8988T (cell line): ENCODE data around the gene TMEM134.
"Not testable (repeated sequence)": the region's sequence is repeated elsewhere in the genome, so short reads cannot be mapped to it uniquely, and the experiment has no call there.

ENCODE experiments used
- DNase-seq: peaks from one replicate; pipeline ENCODE4 v3.0.0; 2011

The TMEM134 gene

GRCh38 chr11:67500831-67501715 is 32.0 kb upstream of the TMEM134 start:
- no peak for DNase-seq

DNA sequence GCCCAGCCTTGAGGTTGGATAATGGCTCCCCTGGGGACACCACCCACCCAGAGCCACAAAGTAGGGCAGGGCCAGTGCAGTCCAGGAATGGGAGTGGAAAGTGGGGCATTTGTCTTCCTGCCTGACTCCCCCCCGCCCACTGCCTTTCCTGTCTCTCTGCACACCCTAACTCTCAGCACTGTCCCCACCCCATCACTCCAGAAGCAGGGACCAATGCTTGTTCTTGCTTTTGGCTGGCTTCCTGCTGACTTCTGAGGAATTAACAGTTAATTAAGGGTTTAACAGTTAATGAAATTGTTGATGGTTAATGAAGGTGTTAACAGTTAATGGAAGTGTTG is 31.4 kb upstream of the TMEM134 start:
- DNase-seq: no peak

DNA sequence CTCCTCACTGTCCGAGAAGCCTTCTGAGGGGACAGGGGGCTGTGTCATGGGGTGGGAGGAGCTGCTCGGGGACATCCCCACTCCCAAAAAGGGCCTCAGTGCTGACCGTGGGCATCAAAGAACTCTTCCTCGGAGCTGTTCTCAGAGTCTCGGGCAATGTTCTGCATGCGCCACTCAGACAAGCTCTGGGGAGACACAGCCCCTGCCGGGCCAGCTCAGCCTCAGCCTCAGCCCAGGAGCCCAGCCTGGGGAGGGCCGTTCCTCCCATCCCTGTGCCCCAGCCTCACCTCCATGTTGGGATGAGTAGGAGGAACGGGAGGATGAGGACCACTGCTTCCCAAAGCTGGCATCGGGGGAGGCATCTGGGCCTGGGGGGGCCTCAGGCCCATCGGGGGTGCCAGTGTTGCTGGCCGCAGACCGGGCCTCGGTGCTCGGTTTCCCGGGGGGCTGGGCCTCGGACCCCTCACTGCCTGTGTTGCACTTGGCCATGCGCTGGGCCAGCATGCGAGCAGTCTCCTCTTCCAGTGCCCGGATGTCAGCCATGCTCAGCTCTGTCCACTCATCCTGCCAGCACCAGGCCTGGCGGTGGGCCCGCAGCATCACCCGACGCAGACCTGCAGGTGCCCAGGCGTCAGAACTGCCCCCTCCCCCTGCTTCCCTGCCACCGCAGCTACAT is 30.9 kb upstream of the TMEM134 start:
- DNase-seq: no peak

GRCh38 chr11:67498544-67498972 is 29.5 kb upstream of the TMEM134 start:
- no peak for DNase-seq

GRCh38 chr11:67497656-67498291 is 28.7 kb upstream of the TMEM134 start:
- no peak for DNase-seq

DNA sequence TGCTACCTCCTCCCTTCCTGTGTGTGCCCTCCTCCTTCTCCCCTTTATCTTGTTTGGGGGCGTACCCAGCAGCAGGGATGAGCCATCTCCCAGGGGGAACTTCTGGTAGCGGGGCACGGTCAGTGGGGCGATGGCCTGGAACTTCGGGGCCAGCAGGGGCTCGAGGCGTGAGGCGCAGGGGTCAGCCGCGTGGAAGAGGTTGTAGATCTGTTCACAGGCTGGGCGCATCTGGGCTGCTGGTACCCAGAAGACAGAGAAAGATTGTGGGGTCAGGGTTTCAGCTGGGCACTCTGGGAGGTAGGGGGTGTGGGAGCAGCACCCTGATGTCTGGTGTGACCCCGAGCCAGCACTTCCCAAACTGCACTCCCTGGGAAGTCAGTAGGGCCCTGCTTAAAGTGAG is 27.1 kb upstream of the TMEM134 start:
- DNase-seq: no peak

DNA sequence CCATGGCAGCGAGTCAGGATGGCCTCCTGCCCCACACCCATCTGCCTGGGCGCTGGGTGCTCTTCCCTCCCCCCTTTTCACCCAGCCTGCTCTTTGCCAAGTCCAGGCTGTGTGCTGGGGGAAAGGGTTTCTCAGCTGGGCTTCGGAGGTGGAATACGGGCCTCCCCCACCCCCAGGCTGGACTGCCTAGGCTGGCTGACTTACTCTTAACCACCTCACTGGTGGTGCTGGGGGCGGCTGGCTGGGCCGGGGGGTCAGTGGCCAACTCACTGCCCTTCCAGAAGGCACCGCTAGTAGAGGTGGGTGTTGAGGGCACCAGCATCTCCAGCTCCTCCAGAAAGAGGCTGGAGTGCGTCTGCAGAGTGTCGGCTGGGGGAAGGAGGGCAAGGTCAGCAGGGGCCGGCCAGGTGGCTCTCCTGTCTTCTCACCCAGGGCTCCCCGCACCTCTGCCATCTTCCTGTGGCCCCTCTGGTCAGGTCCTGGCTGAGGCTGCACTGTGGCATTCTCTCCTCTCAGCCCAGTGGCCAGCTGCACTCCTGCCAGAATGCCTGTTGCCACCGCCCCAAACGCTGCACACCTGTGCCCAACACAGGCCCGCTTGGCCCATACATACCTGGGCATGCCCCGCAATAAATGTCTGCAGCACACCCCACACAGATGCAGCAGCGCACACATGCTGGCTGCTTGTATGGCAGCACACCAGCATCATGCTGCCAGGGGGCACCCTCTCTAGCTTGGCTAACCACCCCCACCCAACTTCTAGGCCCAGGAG is 26.4 kb upstream of the TMEM134 start:
- no peak for DNase-seq

GRCh38 chr11:67494371-67495233 is 25.6 kb upstream of the TMEM134 start:
- peak; percentile 57 for DNase-seq

DNA sequence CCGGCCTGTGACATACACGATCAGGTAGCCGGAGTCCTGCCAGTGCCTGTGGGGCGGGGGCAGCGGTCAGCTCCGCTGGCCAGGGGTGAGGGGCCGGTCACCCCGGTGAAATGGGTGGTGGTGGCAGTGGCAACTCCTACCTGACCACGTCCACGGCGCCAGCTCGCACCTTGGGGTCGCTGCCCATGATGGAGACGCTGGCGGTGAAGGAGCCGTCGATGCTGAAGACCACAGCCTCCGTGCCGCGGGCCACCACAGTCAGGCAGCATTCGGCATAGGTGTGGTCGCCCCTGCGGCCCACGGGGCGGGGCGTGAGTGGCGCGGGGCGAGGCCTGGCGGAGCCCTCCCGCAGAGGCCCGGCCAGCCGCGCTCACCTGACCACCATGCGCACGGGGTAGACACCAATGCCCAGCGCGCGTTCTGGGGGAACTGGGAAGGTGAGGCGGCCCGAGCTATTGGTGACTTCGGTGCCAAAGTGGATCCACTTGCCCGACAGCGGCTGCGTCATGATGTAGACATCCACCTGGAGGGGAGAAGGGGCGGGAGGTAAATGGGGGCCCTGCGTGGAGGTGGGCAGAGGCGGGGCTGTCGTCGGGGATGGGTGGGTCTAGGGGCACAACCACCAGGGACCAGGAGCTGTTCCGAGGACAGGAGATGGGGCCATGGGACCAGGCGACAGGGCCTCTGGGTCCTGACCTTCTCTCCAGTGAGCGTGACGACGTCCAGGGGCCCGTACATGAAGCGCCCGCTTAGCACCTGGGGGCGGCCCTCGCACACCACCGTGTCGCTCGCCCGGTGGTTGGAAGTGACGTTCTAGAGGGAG is 24.7 kb upstream of the TMEM134 start:
- DNase-seq: no peak

DNA sequence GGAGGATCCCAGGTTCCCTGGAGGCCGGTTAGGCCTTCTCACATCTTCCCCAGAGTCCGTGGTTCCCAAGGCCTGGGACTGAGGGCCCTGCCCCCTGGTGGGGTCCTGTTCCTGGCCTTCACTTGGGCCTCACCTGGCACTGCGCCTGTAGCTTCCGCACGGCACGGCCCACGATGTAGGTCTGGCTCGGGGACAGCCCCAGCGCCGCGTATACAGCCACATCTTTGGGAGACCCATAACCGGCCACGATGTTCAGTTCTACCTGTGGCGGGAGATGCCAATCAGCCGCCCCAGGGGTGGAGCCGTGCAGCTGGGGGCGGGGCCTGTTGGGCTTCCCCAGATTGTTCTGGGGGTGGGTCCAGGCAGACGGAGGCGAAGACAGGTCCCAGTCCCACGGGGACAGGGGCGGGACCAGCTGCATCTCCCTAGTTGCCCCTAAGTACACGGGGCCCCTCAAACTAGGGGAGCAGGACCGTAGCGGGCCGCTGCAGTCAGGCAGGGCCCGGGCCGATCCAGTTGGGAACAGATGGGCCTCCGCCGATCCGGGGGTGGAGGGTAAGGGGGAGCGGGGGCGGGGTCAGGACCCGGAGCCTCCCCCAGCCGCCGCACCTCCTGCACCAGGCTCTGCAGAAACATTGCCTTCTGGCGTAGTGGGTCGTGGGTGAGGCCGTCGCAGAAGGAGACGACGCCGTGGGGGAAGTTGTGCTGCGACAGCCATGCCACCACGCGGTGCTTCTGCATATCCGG is 23.9 kb upstream of the TMEM134 start:
- peak; percentile 81 for DNase-seq

DNA sequence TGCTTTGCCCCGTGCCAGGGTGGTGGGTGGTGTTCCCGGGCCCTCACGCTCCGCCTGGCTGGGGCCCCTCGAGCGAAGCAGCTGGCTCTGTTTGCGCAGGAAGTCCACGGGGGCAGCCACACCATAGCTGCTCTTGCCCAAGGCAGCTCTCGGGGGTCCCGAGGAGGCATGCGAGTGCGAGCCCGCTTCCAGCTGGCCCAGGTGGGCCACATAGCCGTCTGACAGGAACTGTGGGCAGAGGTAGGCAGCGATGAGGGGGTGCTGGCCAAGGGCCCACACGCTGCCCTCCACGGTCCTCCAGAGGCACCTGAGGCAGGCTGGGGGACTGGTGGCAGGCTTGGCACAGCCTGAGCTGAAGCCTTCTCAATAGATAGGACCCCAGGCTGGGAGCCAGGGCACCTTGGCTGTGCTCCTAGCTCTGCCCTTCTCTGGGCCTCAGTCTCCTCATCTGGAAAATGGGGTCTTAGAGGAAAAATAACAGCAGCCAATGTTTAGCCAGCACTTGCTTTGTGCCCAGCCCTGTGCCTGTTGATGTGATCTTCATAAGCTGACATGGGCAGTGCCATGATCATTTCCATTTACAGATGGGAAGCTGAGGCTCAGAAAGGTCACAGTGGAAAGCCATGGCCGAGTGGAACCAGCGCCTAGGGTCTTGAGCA is 23.1 kb upstream of the TMEM134 start:
- DNase-seq: no peak

- DNase-seq: no peak
Observed at GRCh38 chr11:67491276-67492068, 22.4 kb upstream of the TMEM134 start.

DNA sequence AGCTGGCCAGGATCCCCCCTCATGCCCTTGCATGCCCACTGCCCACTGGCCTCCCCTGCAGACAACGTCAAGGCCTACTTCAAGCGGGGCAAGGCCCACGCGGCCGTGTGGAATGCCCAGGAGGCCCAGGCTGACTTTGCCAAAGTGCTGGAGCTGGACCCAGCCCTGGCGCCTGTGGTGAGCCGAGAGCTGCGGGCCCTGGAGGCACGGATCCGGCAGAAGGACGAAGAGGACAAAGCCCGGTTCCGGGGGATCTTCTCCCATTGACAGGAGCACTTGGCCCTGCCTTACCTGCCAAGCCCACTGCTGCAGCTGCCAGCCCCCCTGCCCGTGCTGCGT is 21.6 kb upstream of the TMEM134 start:
- DNase-seq: no peak

GRCh38 chr11:67489885-67490726 is 21.1 kb upstream of the TMEM134 start:
- DNase-seq: peak; percentile 59

DNA sequence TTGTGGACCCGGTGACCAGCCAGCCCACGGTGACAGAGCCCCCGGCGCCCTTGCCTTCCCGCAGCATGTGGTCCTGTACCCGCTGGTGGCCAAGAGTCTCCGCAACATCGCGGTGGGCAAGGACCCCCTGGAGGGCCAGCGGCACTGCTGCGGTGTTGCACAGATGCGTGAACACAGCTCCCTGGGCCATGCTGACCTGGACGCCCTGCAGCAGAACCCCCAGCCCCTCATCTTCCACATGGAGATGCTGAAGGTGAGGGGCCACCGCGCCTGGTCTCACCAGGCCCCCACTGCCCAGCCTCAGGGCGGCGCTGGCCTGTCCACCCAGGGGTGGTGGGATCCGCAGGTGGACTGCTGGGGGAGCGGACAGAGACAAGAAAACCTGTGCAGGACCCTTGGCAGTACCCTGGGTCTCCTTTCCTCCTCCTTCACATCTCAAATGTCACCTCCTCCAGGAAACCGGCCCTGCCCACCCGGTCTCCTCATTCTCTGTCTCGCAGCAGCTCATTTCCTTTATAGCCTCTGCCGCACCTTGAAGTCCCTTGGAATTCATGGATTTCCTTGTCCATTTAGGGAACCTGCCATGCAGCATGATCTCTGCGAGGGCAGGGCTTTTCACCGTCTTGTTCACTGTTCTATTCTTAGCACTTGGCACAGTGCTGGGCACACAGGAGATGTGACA is 20.3 kb upstream of the TMEM134 start:
- DNase-seq: no peak

GRCh38 chr11:67486481-67487195 is 17.6 kb upstream of the TMEM134 start:
- no peak for DNase-seq

GRCh38 chr11:67485873-67486361 is 16.9 kb upstream of the TMEM134 start:
- DNase-seq: not testable (repeated sequence)
